ENCODE data around the gene RHEX.
"Not testable (repeated sequence)": the region's sequence is repeated elsewhere in the genome, so short reads cannot be mapped to it uniquely, and the experiment has no call there.

- TF ChIP-seq MXI1 (IDR thresholded peaks at IDR 0.05; ENCODE audit: low read depth, low read length); TAF1 (IDR thresholded peaks at IDR 0.05; ENCODE audit: borderline replicate concordance, low read depth, low read length); POLR2AphosphoS5 (IDR thresholded peaks at IDR 0.05; ENCODE audit: low read depth, low read length); YY1 (IDR thresholded peaks at IDR 0.05; ENCODE audit: low read depth); SIN3A (IDR thresholded peaks at IDR 0.05; ENCODE audit: borderline replicate concordance, low read depth, low read length); ELF1 (IDR thresholded peaks at IDR 0.05); NFIC (IDR thresholded peaks at IDR 0.05; ENCODE audit: borderline replicate concordance); USF2 (IDR thresholded peaks at IDR 0.05; ENCODE audit: borderline replicate concordance, low read depth, low read length); TCF12 (IDR thresholded peaks at IDR 0.05); RFX5 (IDR thresholded peaks at IDR 0.05; ENCODE audit: low read length): not testable (repeated sequence)
- TF ChIP-seq, protein P1, sequence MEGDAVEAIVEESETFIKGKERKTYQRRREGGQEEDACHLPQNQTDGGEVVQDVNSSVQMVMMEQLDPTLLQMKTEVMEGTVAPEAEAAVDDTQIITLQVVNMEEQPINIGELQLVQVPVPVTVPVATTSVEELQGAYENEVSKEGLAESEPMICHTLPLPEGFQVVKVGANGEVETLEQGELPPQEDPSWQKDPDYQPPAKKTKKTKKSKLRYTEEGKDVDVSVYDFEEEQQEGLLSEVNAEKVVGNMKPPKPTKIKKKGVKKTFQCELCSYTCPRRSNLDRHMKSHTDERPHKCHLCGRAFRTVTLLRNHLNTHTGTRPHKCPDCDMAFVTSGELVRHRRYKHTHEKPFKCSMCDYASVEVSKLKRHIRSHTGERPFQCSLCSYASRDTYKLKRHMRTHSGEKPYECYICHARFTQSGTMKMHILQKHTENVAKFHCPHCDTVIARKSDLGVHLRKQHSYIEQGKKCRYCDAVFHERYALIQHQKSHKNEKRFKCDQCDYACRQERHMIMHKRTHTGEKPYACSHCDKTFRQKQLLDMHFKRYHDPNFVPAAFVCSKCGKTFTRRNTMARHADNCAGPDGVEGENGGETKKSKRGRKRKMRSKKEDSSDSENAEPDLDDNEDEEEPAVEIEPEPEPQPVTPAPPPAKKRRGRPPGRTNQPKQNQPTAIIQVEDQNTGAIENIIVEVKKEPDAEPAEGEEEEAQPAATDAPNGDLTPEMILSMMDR (IDR thresholded peaks at IDR 0.05): not testable (repeated sequence)
- TF ChIP-seq, protein P2, sequence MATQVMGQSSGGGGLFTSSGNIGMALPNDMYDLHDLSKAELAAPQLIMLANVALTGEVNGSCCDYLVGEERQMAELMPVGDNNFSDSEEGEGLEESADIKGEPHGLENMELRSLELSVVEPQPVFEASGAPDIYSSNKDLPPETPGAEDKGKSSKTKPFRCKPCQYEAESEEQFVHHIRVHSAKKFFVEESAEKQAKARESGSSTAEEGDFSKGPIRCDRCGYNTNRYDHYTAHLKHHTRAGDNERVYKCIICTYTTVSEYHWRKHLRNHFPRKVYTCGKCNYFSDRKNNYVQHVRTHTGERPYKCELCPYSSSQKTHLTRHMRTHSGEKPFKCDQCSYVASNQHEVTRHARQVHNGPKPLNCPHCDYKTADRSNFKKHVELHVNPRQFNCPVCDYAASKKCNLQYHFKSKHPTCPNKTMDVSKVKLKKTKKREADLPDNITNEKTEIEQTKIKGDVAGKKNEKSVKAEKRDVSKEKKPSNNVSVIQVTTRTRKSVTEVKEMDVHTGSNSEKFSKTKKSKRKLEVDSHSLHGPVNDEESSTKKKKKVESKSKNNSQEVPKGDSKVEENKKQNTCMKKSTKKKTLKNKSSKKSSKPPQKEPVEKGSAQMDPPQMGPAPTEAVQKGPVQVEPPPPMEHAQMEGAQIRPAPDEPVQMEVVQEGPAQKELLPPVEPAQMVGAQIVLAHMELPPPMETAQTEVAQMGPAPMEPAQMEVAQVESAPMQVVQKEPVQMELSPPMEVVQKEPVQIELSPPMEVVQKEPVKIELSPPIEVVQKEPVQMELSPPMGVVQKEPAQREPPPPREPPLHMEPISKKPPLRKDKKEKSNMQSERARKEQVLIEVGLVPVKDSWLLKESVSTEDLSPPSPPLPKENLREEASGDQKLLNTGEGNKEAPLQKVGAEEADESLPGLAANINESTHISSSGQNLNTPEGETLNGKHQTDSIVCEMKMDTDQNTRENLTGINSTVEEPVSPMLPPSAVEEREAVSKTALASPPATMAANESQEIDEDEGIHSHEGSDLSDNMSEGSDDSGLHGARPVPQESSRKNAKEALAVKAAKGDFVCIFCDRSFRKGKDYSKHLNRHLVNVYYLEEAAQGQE (IDR thresholded peaks at IDR 0.05; ENCODE audit: low read depth, low read length): not testable (repeated sequence)
Measured at GRCh38 chr1:206053616-206054015, 643 bp downstream of the RHEX start.

All from SK-N-SH (cell line).